ENCODE results near the gene ADAMTS18. TPM values are rescaled to one million over a fixed set of nuclear protein-coding genes. Genes with fewer than 3 reads are reported as not detected.
"Not testable (repeated sequence)": the region's sequence is repeated elsewhere in the genome, so short reads cannot be mapped to it uniquely, and the experiment has no call there.

ADAMTS18 gene
- total RNA-seq, 2 donors from 2014 or later = not detected

DNA sequence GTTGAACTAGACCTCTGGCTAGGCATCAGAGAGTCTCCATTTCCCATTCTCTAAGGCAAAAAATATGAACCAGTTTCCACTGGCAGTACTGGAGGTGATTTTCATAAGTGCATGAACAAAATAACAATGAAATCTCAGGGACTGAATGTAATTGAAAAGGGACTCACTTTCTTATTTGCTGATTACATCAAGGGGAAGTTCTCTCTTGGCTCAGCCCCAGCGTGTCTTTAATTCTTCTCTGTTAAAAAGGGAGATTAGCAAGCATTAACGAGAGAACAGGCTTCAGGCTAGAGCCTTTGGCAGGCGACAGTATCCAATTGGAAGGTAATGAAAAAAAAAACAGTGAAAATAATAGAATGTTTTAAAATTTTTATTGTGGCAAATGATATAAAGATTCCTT lies 34.0 kb upstream of the ADAMTS18 start:
- no peaks in the 10 kb centered on the region for H3K27me3 ChIP-seq
- DNase-seq (ENCODE audit: low spot score) = no peak
- no peaks in the 10 kb centered on the region for H3K9me3 ChIP-seq

DNA sequence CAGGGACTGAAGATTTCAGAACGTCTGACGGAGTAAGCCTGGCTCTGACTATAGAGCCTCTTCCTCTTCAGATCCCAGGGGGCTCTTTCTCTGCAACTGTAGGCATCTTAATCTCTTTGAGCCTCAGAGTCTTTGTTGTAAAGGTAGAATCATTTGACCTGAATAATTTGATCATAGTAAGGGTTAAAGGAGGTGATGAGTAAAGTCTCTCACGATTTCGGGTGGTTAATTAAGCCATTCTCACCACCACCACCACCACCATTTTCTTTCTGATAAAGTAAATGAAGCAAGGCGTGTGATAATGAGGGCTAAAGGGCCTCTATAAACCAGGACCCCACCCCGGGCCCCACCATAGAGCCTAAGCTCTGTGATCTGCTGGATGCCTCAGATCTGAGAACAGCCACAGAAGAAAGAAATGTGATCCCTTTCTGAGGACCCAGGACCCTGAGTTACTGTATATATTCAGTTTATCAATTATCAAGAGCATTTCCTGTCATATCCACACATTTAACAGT lies 33.0 kb upstream of the ADAMTS18 start:
- TF ChIP-seq, protein P1, sequence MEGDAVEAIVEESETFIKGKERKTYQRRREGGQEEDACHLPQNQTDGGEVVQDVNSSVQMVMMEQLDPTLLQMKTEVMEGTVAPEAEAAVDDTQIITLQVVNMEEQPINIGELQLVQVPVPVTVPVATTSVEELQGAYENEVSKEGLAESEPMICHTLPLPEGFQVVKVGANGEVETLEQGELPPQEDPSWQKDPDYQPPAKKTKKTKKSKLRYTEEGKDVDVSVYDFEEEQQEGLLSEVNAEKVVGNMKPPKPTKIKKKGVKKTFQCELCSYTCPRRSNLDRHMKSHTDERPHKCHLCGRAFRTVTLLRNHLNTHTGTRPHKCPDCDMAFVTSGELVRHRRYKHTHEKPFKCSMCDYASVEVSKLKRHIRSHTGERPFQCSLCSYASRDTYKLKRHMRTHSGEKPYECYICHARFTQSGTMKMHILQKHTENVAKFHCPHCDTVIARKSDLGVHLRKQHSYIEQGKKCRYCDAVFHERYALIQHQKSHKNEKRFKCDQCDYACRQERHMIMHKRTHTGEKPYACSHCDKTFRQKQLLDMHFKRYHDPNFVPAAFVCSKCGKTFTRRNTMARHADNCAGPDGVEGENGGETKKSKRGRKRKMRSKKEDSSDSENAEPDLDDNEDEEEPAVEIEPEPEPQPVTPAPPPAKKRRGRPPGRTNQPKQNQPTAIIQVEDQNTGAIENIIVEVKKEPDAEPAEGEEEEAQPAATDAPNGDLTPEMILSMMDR (IDR thresholded peaks at IDR 0.05) = no peak
- DNase-seq (ENCODE audit: low spot score) = no peak
- Histone ChIP-seq H3K27me3 (no peaks in the 10 kb centered on the region), H3K9me3 (no peaks in the 10 kb centered on the region), H3K27ac (no peak overlapping the region), H3K4me3 (no peak overlapping the region), H3K36me3 (no peaks in the 10 kb centered on the region), H3K4me1 (no peaks in the 10 kb centered on the region)

More for the DNA sequence above, 34.0 kb upstream of the ADAMTS18 start:
- Histone ChIP-seq H3K27ac (no peak overlapping the region), H3K4me1 (no peaks in the 10 kb centered on the region), H3K4me3 (no peak overlapping the region), H3K36me3 (no peaks in the 10 kb centered on the region)
- TF ChIP-seq, protein P1 (IDR thresholded peaks at IDR 0.05) = no peak

DNA sequence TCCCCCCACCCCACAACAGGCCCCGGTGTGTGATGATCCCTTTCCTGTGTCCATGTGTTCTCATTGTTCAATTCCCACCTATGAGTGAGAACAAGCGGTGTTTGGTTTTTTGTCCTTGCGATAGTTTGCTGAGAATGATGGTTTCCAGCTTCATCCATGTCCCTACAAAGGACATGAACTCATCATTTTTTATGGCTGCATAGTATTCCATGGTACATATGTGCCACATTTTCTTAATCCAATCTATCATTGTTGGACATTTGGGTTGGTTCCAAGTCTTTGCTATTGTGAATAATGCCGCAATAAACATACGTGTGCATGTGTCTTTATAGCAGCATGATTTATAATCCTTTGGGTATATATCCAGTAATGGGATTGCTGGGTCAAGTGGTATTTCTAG lies 28.8 kb upstream of the ADAMTS18 start:
- not testable (repeated sequence) for H3K27ac ChIP-seq; H3K4me3 ChIP-seq; H3K4me1 ChIP-seq; H3K9me3 ChIP-seq; DNase-seq (ENCODE audit: low spot score); H3K27me3 ChIP-seq; H3K36me3 ChIP-seq

- Histone ChIP-seq H3K36me3 (no peaks in the 10 kb centered on the region), H3K27me3 (no peaks in the 10 kb centered on the region), H3K4me3 (no peak overlapping the region), H3K4me1 (no peaks in the 10 kb centered on the region), H3K9me3 (no peaks in the 10 kb centered on the region), H3K27ac (no peak overlapping the region)
- TF ChIP-seq, protein P1 (IDR thresholded peaks at IDR 0.05) = no peak
- DNase-seq (ENCODE audit: low spot score) = no peak
Observed at GRCh38 chr16:77462894-77463293, 28.1 kb upstream of the ADAMTS18 start.

GRCh38 chr16:77459534-77460254 lies 24.9 kb upstream of the ADAMTS18 start:
- no peak for DNase-seq (ENCODE audit: low spot score)
- H3K4me3 ChIP-seq = no peak overlapping the region

GRCh38 chr16:77457046-77457445 lies 22.2 kb upstream of the ADAMTS18 start:
- H3K36me3 ChIP-seq = no peaks in the 10 kb centered on the region
- DNase-seq (ENCODE audit: low spot score) = no peak
- no peak overlapping the region for H3K4me3 ChIP-seq
- no peak overlapping the region for H3K27ac ChIP-seq
- TF ChIP-seq, protein P1 (IDR thresholded peaks at IDR 0.05) = no peak
- H3K4me1 ChIP-seq = no peaks in the 10 kb centered on the region
- H3K9me3 ChIP-seq = no peaks in the 10 kb centered on the region
- H3K27me3 ChIP-seq = no peaks in the 10 kb centered on the region

More at GRCh38 chr16:77459534-77460254, 24.9 kb upstream of the ADAMTS18 start:
- Histone ChIP-seq H3K9me3 (no peaks in the 10 kb centered on the region), H3K27ac (no peak overlapping the region), H3K4me1 (no peaks in the 10 kb centered on the region), H3K36me3 (no peaks in the 10 kb centered on the region), H3K27me3 (no peaks in the 10 kb centered on the region)
- TF ChIP-seq, protein P1 (IDR thresholded peaks at IDR 0.05) = no peak

All from right atrium auricular region (tissue), 2 donors.